Adipose tissue (tissue), 3 donors: ENCODE results near the gene NPY4R. TPM values are rescaled to one million over a fixed set of nuclear protein-coding genes. Genes with fewer than 3 reads are reported as not detected.

Experiments used
- polyA plus RNA-seq, 3 donors: library from polyadenylated mRNA; stranded (reverse); fragments of 200-250 nt; gene quantifications; one replicate each; pipeline ENCODE4 v1.2.3, GENCODE V29; 2013
- donor health status: healthy with polysubstance abuse.
- donor health status: Bipolar disorder and iron deficiency.
- donor health status: healthy.

The NPY4R gene
- polyA plus RNA-seq, 3 donors = 0.04 to 0.05 TPM; not detected in 1

Other genes starting within 250 kb of the NPY4R start
- gene ANTXRL, start 179.0 kb downstream of the NPY4R start, polyA plus RNA-seq = 1 to 10 TPM in 1 of 3 donors, not detected in 2; 1.9 TPM
- 1 to 10 TPM in 2 of 3 donors, under 1 TPM in 1; 0.15 to 5.9 (median 5.6) TPM for gene ANXA8L1, start 90.2 kb downstream of the NPY4R start, polyA plus RNA-seq
- 1 to 10 TPM in 1 of 3 donors, under 1 TPM in 2; 0.11 to 2.3 (median 0.46) TPM for gene GPRIN2, start 90.7 kb upstream of the NPY4R start, polyA plus RNA-seq
- 1 to 10 TPM; 1.7 to 3.3 (median 1.7) TPM for gene SYT15, start 113.2 kb upstream of the NPY4R start, polyA plus RNA-seq